Liver (tissue), 3 donors: Measurements from ENCODE around the gene DDAH2.

ENCODE experiments used
- CTCF ChIP-seq: fragments of 150-350 bp; IDR thresholded peaks from 2 replicates; pipeline ENCODE4 v1.5.1; 2017; ENCODE audit warnings: improper control_type of control experiment, low read depth, low read length; ENCODE audit not compliant: missing input control
- EGR1 ChIP-seq, 2 donors: IDR thresholded peaks; 2 replicates each; pipeline ENCODE4 v1.6.1; 2016 to 2018; ENCODE audit warnings: antibody characterized with exemption in 2 of 2, low read depth in 2 of 2
- GABPA ChIP-seq, 2 donors: IDR thresholded peaks in 1 of 2; conservative IDR thresholded peaks in 1 of 2; 2 replicates each; pipeline ENCODE4 v1.6.1; 2016; ENCODE audit warnings: antibody characterized with exemption in 2 of 2, mild to moderate bottlenecking in 1 of 2, moderate library complexity in 1 of 2
- MAX ChIP-seq: IDR thresholded peaks from 2 replicates; pipeline ENCODE4 v1.6.1; 2016; ENCODE audit warnings: antibody characterized with exemption
- REST ChIP-seq: IDR thresholded peaks from 2 replicates; pipeline ENCODE4 v1.6.1; 2016; ENCODE audit warnings: antibody characterized with exemption, mild to moderate bottlenecking
- RXRA ChIP-seq, 2 donors: IDR thresholded peaks; 2 replicates each; pipeline ENCODE4 v1.6.1; 2017 to 2018; ENCODE audit warnings: antibody characterized with exemption in 2 of 2, mild to moderate bottlenecking in 1 of 2
- TAF1 ChIP-seq: conservative IDR thresholded peaks from 2 replicates; pipeline ENCODE4 v1.6.1; 2016; ENCODE audit warnings: antibody characterized with exemption, mild to moderate bottlenecking
- YY1 ChIP-seq: IDR thresholded peaks from 2 replicates; pipeline ENCODE4 v1.6.1; 2016; ENCODE audit warnings: antibody characterized with exemption, mild to moderate bottlenecking
- ZBTB33 ChIP-seq: IDR thresholded peaks from 2 replicates; pipeline ENCODE4 v1.6.1; 2016; ENCODE audit warnings: antibody characterized with exemption
- donor health status: healthy.
- donor health status: healthy.

- no peak for TF ChIP-seq CTCF
- TF ChIP-seq ZBTB33: no peak
- TF ChIP-seq TAF1: no peak
- no peak for TF ChIP-seq RXRA (IDR thresholded peaks at IDR 0.05)
- TF ChIP-seq MAX: no peak
- TF ChIP-seq YY1: no peak
- no peak for TF ChIP-seq EGR1 (IDR thresholded peaks at IDR 0.05; ENCODE audit: low read depth in 2 of 2)
- no peak for TF ChIP-seq GABPA (IDR thresholded peaks at IDR 0.05 in 1 of 2, conservative IDR thresholded peaks at IDR 0.05 in 1 of 2)
- no peak for TF ChIP-seq REST
Observed at GRCh38 chr6:31777667-31778050, 48.6 kb upstream of the DDAH2 start.
